GM06990 (cell line): ENCODE measurements around the gene LTBP4.

Experiments used
- DNase-seq: peaks from one replicate; pipeline ENCODE4 v3.0.0-alpha.2; 2011; ENCODE audit not compliant: insufficient read length; ENCODE audit errors: extremely low read depth
- H3K27me3 ChIP-seq: replicated peaks from 2 replicates; pipeline ENCODE4 v1.6.0; 2011; ENCODE audit warnings: low read length; ENCODE audit not compliant: control insufficient read depth, insufficient read depth
- H3K36me3 ChIP-seq: 2 replicates; pipeline ENCODE4 v1.5.1; 2011; ENCODE audit warnings: low read length; ENCODE audit not compliant: control insufficient read depth, insufficient read depth
- H3K4me3 ChIP-seq: replicated peaks from 2 replicates; pipeline ENCODE4 v1.5.1; 2011; ENCODE audit warnings: low read depth, mild to moderate bottlenecking, control low read depth, low read length
- CTCF ChIP-seq: IDR thresholded peaks from 2 replicates; pipeline ENCODE4 v1.5.1; 2011; ENCODE audit warnings: low read length, control low read depth, mild to moderate bottlenecking, inconsistent platforms; ENCODE audit not compliant: insufficient read depth, poor library complexity, severe bottlenecking

LTBP4 gene

GRCh38 chr19:40601134-40601974, at the start of gene LTBP4:
Gene LTBP4, plus strand, starts transcription at chr19:40601369. Its CDS starts 19 bp downstream, at chr19:40601388.
- peak; percentile 9 for TF ChIP-seq CTCF
- no peaks in the 10 kb centered on the region for H3K36me3 ChIP-seq
- H3K4me3 ChIP-seq: 0 out of 2 replicates have a peak within 1 kb of the TSS, but pooled peaks have one; percentile 10
- H3K27me3 ChIP-seq: peaks cover 8% of the 10 kb centered on the region
- DNase-seq: no peak

GRCh38 chr19:40552848-40553247, 48.3 kb upstream of the LTBP4 start:
- Histone ChIP-seq H3K27me3 (no peaks in the 10 kb centered on the region), H3K36me3 (no peaks in the 10 kb centered on the region), H3K4me3 (no peak overlapping the region)
- TF ChIP-seq CTCF: no peak
- DNase-seq: no peak

- no peak for TF ChIP-seq CTCF
- DNase-seq: no peak
- no peak overlapping the region for H3K4me3 ChIP-seq
- H3K27me3 ChIP-seq: no peaks in the 10 kb centered on the region
- no peaks in the 10 kb centered on the region for H3K36me3 ChIP-seq
These were observed 47.0 kb upstream of the LTBP4 start for GRCh38 chr19:40553885-40554857.

- no peak for DNase-seq
- no peaks in the 10 kb centered on the region; the same call in 1 of the 2 replicates for H3K27me3 ChIP-seq
These were observed 45.0 kb upstream of the LTBP4 start for GRCh38 chr19:40555978-40556689.

More at GRCh38 chr19:40555978-40556689, 45.0 kb upstream of the LTBP4 start:
- no peak for TF ChIP-seq CTCF
- Histone ChIP-seq H3K4me3 (no peak overlapping the region), H3K36me3 (no peaks in the 10 kb centered on the region)
